HG03095 (cell line): ENCODE measurements around the gene MRPS5.

Experiments
- ATAC-seq: cut with Tn5 transposase; IDR thresholded peaks from one replicate; pipeline ENCODE4 v1.9.1; 2021; ENCODE audit warnings: moderate library complexity; ENCODE audit not compliant: unreplicated experiment

MRPS5 gene

GRCh38 chr2:95091885-95092555 is 29.6 kb downstream of the MRPS5 start:
- no peak for ATAC-seq

GRCh38 chr2:95087379-95087778 is 34.2 kb downstream of the MRPS5 start:
- no peak for ATAC-seq

GRCh38 chr2:95086017-95086416 is 35.6 kb downstream of the MRPS5 start:
- no peak for ATAC-seq

GRCh38 chr2:95082477-95082876 is 39.1 kb downstream of the MRPS5 start:
- ATAC-seq, result no peak

- no peak for ATAC-seq
Measured at GRCh38 chr2:95079199-95079683, 42.4 kb downstream of the MRPS5 start.

GRCh38 chr2:95077861-95078603 is 43.6 kb downstream of the MRPS5 start:
- no peak for ATAC-seq

GRCh38 chr2:95077530-95077825 is 44.1 kb downstream of the MRPS5 start:
- ATAC-seq, result no peak

GRCh38 chr2:95076705-95077529 is 44.7 kb downstream of the MRPS5 start:
- ATAC-seq, result peak; percentile 80

- ATAC-seq, result no peak
Measured at GRCh38 chr2:95075440-95076132, 46.0 kb downstream of the MRPS5 start.

- no peak for ATAC-seq
Measured at GRCh38 chr2:95074663-95075439, 46.8 kb downstream of the MRPS5 start.

GRCh38 chr2:95073856-95074662 is 47.5 kb downstream of the MRPS5 start:
- no peak for ATAC-seq

GRCh38 chr2:95072424-95072823 is 49.2 kb downstream of the MRPS5 start:
- no peak for ATAC-seq

GRCh38 chr2:95071856-95072255 is 49.8 kb downstream of the MRPS5 start:
- ATAC-seq, result no peak

GRCh38 chr2:95069465-95069864 is 52.1 kb downstream of the MRPS5 start:
- no peak for ATAC-seq

GRCh38 chr2:95068256-95068655 is 53.4 kb downstream of the MRPS5 start:
- ATAC-seq, result no peak

GRCh38 chr2:95063086-95063958 is 58.3 kb downstream of the MRPS5 start:
- peak; percentile 74 for ATAC-seq

- ATAC-seq, result no peak
Measured at GRCh38 chr2:95062242-95063085, 59.1 kb downstream of the MRPS5 start.
